ENCODE measurements around the gene BPIFB6.

BPIFB6 gene

DNA sequence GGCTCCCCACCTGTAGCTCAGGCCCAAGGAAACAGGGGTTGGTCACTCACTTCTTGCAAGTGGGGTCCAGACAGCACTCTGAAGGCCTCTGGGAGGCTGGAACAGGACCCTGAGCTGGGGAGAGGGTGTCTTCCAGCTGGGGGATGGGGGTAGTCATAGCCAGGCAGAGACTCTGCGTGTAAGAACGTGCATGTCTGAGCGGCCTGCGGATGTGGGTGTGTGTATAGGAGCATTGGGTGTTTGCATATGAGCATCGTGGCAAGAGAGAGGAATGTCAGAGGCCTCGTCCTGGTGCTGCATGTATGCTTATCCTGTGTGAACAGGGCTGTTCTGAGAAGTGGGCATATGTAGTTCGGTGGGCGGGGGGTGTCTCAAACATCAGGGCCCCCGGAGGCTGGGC is 34.3 kb downstream of the BPIFB6 start:
- DNase-seq: no peak

DNA sequence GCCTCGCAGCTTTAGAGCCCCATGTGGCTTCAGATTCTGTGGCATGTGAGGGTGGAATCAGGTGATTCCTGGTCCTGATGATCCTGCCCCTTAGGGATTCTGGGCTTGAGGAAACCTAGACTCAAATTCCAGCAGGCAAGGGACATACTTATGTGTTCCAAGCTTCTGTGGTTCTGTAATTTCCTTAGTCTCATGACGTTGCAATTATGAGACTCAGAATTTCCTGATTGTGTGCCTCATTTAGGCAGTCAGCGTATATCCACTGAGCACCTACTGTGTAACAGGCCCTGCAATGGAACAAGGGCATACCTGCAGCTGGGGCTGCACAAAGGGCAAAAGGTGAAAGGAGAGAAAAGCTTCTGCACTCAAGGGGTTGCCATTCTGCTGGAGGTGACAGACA is 36.4 kb downstream of the BPIFB6 start:
- DNase-seq: no peak

DNA sequence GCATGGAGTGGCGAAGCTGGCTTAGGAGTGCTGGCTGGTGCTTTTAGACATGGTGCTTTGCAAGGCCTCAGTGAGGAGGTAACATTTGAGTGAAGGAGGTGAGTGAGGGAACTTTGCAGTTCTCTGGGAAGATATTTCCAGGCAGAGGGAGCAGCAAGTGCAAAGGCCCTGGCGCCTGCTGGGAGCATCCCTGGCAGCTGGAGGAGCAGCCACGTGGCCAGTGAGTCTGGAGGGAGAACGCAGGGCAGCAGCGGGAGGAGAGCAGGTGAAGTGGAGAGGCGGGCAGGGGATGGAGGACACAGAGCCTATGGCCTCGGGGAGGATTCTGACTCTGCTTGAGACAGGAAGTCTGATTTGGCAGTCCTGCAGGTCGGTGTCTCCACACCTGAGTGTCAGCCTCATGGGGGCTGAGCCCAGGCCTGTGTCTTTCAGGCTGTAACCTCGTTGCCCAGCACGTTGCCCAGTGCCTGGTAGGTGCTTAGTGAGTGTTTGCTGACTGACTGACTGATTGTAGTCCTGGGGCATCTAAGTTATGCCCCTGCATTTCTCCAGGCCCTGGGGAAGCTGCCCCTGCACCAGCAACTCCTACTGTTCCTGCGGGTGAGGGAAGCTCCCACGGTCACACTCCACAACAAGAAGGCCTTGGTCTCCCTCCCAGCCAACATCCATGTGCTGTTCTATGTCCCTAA is 36.9 kb downstream of the BPIFB6 start:
- DNase-seq: no peak

GRCh38 chr20:33069673-33070072 is 38.2 kb downstream of the BPIFB6 start:
- DNase-seq: no peak

- DNase-seq: no peak
Measured at GRCh38 chr20:33070111-33071053, 38.9 kb downstream of the BPIFB6 start.

GRCh38 chr20:33071198-33071597 is 39.8 kb downstream of the BPIFB6 start:
- no peak for DNase-seq

DNA sequence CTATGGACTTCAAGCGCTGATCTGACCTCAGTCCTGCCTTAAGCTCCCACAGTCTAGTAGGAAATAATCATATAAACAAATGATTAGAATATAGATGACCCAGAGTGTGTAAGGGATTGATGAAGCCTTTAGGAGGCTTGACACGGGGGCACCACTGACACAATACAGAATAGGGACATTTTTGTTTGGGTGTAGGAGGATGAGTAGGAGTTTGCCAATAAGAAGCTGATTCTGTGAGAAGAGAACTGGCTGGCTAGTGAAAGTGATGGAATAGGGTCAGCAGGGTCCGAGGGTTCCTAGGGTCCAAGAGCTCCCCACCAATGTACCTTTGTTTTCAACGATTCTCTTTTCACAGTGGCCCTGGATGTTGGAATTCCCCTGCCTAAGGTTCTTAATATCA is 40.9 kb downstream of the BPIFB6 start:
- no peak for DNase-seq

GRCh38 chr20:33072813-33073212 is 41.4 kb downstream of the BPIFB6 start:
- no peak for DNase-seq

DNA sequence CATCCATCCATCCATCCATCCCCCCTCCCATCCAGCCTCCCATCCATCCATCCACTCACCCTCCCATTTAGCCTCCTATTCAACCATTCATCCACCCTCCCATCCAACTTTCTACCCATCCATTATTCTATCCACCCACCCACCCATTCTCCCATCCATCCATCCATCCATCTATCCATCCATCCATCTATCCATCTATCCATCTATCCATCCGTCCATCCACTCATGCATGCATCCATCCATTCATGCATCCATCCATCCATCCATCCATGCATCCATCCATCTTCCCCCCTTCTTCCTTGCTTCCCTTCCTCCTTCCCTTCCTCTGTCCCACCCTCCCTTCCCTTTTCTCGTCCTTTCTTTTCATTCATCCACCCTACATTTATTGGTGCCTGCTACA is 43.2 kb downstream of the BPIFB6 start:
- no peak for DNase-seq

DNA sequence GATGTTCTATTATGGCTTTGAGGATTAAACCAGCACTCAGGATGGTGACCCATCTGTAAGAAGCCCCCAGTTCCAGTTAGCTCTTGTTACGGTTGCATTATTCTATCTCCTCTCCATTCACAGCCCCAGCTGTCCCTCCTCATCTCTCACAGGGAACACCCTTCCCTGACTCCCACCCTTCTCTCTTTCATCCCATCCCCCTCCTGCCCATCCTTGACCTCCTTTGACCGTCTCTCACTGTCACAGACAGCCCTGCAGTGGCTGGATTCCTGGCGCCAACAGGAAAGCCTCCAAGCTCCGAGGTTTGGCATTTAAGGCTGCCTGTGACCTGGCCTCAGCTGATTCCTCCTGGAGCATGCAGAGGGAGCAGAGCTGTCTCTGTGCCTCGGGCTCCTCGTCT is 43.8 kb downstream of the BPIFB6 start:
- DNase-seq: no peak

- DNase-seq: no peak
Measured at GRCh38 chr20:33076662-33077372, 45.4 kb downstream of the BPIFB6 start.

DNA sequence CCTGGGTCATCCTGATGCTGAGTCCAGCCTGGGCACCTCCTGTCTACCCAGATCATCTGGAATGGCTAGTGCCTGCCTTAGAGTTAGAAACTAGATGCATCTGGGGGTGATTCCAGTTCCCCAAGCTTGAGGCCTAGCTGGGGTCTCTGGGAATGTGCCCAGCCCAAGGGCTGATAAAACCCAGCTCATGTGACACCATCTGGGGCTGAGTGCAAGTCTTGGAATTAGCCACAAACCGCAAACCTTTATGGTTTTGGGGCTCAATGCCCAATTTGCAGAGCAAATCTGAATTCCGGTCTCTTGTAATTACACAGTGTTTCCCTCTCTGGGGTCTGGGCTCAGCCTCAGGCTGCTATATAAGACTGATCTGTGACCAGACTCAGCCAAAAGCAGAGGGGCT is 47.8 kb downstream of the BPIFB6 start, which contains the start of gene BPIFB4:
Gene BPIFB4, plus strand, starts transcription at position 385 of the 400 bp plus-strand sequence. CDS start 1,884 bp downstream, outside the sequence.
- no peak for DNase-seq

DNA sequence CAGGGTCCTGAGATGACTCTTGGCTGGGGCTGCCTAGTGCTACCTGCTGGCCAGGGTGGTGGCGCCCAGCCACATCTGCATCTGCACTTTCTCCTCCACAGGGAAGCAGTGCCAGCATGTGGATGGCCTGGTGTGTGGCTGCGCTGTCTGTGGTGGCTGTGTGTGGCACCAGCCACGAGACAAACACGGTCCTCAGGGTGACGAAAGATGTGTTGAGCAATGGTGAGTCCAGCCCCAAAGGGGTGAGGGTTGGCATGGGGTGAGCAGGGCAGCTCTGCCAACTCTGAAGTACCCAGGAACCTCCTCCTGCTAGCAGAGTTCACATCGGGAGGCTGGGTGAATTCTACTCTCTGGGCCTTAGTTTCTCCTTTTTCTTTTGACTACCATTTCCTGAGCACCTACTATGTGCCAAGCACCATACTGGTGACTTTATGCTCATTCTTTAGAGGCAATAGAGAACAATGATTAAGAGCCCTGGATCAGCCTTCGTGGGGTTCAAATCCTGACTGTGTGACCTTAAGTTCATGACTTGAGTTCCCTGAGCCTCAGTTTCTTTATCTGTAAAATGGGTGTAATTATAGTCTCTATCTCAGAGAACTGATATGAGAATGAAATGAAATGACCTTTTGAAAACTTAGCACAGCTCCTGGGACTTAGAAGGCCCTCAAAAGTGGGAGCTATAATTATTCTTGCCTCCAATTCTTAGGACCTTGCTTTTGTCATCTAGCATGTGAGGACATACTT is 50.1 kb downstream of the BPIFB6 start:
- DNase-seq: no peak

DNA sequence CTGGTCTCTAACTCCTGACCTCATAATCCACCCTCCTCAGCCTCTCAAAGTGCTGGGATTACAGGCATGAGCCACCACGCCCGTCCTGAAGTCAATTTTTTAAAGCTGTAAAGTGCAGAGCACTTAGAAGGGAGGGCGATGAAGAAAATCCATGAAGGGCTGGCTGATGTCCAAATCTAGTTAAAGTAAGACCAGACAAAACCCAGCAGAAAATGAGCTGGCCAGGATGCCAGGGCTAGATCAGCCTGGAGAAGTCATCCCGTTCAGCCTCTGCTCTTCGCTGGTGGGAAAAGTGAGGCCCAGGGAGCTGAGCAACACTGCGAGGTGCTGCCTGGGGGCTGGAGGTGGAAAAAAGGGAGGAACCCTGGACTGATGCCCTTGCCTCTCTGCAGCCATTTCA is 51.1 kb downstream of the BPIFB6 start:
- no peak for DNase-seq

DNA sequence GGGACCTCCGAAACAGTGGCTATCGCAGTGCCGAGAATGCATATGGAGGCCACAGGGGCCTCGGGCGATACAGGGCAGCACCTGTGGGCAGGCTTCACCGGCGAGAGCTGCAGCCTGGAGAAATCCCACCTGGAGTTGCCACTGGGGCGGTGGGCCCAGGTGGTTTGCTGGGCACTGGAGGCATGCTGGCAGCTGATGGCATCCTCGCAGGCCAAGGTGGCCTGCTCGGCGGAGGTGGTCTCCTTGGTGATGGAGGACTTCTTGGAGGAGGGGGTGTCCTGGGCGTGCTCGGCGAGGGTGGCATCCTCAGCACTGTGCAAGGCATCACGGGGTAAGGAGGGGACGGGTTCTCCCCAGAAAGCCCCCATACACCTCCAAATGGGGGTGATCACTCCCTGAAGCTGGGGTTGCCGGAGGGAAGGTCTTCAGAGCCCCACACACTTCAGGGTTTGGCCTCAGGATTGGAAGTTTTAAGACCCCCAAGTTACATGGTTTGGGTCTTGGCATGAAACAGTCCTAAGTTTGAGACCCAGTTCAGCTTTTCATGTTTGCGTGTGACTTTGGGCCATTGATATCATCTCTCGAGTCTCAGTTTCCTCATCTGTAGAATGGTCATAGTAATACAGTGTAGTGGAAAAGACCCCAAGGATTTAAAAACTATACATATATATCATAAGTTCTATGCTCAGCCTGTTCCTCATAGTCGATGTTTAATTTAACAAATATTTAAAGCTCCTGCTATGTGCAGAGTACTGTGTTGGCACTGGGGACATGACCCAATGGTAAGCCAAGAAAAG is 52.3 kb downstream of the BPIFB6 start:
- DNase-seq: no peak

- no peak for DNase-seq
Measured at GRCh38 chr20:33084722-33085121, 53.3 kb downstream of the BPIFB6 start.

DNA sequence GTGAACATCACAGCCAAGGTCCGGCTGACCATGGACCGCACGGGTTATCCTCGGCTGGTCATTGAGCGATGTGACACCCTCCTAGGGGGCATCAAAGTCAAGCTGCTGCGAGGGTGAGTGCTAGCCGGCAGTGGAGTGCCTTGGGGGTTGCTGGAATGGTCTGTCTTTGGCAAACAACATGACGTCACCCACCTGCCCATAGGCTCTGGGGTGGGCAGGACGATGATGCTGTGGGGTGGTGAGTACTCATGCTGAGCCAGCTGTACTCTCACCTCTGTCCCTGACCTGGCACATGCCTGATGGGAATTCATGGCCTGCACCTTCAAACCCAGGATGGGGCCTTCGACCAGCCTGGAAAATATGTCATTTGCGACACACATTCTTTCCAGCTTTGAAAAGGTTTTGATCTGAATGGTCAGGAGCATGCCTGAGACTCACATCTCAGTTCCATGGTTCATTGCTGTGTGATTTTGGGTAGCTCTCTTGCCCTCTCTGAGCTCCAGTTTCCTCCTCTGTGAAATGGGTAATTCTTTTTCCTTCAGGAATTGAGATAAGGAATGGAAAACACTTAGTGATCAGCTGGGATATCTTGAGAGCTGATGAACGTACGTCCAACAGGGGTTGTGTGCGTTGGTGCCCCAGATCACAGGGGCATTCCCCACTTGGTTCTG is 54.7 kb downstream of the BPIFB6 start:
- DNase-seq: no peak

GRCh38 chr20:33091147-33091546 is 59.7 kb downstream of the BPIFB6 start:
- DNase-seq: no peak

DNA sequence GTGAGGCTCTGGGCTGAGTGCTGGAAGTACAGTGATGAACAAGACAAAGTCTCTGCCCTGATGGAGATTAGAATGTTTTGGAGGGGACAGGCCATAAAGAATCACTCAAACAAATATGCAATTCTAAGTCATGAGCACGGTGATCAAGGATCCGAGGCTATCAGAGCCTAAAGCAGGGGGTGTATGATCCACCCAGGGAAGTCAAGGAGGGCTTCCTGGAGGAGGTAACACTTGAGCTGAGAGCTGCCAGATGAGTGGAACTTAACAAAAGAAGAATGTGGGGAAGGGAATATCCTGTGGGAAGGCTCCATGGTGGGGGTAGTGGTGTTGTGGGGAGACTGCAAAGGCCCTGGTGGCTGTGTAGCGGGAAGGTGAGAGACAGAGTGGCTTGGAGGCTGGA is 60.2 kb downstream of the BPIFB6 start:
- DNase-seq: no peak

GRCh38 chr20:33092361-33092760 is 60.9 kb downstream of the BPIFB6 start:
- no peak for DNase-seq

GRCh38 chr20:33093074-33093473 is 61.6 kb downstream of the BPIFB6 start:
- no peak for DNase-seq

All from stimulated activated CD4-positive, alpha-beta T cell treated with anti-CD3 and anti-CD28 coated beads, Interleukin-4, amount 100 ng/mL, for 1 hour (primary cell).